NCI-H2227 (cell line): ENCODE data around the gene PATJ.
"Not testable (repeated sequence)": the region's sequence is repeated elsewhere in the genome, so short reads cannot be mapped to it uniquely, and the experiment has no call there.

Experiments used
- DNase-seq: peaks from one replicate; lab custom pipeline; 2025; ENCODE audit not compliant: unreplicated experiment; lab: John Stamatoyannopoulos, UW

The PATJ gene

GRCh38 chr1:61941794-61942193, 199.5 kb downstream of the PATJ start:
- DNase-seq, result no peak

GRCh38 chr1:61942856-61943255, 200.6 kb downstream of the PATJ start:
- no peak for DNase-seq

- not testable (repeated sequence) for DNase-seq
Measured at GRCh38 chr1:61948685-61949084, 206.4 kb downstream of the PATJ start.

GRCh38 chr1:61950418-61950817, 208.1 kb downstream of the PATJ start:
- no peak for DNase-seq

- peak; percentile 29 for DNase-seq
Measured at GRCh38 chr1:61951731-61952580, 209.7 kb downstream of the PATJ start.

- DNase-seq, result no peak
Measured at GRCh38 chr1:61952675-61953074, 210.4 kb downstream of the PATJ start.

GRCh38 chr1:61953076-61953789, 211.0 kb downstream of the PATJ start:
- DNase-seq, result no peak

- no peak for DNase-seq
Measured at GRCh38 chr1:61953790-61954150, 211.5 kb downstream of the PATJ start.

- no peak for DNase-seq
Measured at GRCh38 chr1:61955261-61955660, 213.0 kb downstream of the PATJ start.

GRCh38 chr1:61956016-61956645, 213.9 kb downstream of the PATJ start:
- DNase-seq, result no peak

GRCh38 chr1:61956784-61957183, 214.5 kb downstream of the PATJ start:
- no peak for DNase-seq

- no peak for DNase-seq
Measured at GRCh38 chr1:61961009-61961408, 218.7 kb downstream of the PATJ start.

GRCh38 chr1:61962631-61963030, 220.4 kb downstream of the PATJ start:
- DNase-seq, result no peak

- DNase-seq, result not testable (repeated sequence)
Measured at GRCh38 chr1:61966450-61967225, 224.4 kb downstream of the PATJ start.

GRCh38 chr1:61967750-61968149, 225.5 kb downstream of the PATJ start:
- no peak for DNase-seq

- DNase-seq, result no peak
Measured at GRCh38 chr1:61968869-61969268, 226.6 kb downstream of the PATJ start.

GRCh38 chr1:61973100-61973837, 231.0 kb downstream of the PATJ start:
- no peak for DNase-seq

GRCh38 chr1:61975638-61976037, 233.4 kb downstream of the PATJ start:
- no peak for DNase-seq

GRCh38 chr1:61976566-61976965, 234.3 kb downstream of the PATJ start:
- no peak for DNase-seq

- DNase-seq, result peak; percentile 21
Measured at GRCh38 chr1:61978796-61979195, 236.5 kb downstream of the PATJ start.
